ENCODE data around the gene GLRX5. TPM values are rescaled to one million over a fixed set of nuclear protein-coding genes. Genes with fewer than 3 reads are reported as not detected.
"Not testable (repeated sequence)": the region's sequence is repeated elsewhere in the genome, so short reads cannot be mapped to it uniquely, and the experiment has no call there.

Gene GLRX5
- total RNA-seq, 2 experiments from 2014 or later = 34.2 to 34.6 TPM

DNA sequence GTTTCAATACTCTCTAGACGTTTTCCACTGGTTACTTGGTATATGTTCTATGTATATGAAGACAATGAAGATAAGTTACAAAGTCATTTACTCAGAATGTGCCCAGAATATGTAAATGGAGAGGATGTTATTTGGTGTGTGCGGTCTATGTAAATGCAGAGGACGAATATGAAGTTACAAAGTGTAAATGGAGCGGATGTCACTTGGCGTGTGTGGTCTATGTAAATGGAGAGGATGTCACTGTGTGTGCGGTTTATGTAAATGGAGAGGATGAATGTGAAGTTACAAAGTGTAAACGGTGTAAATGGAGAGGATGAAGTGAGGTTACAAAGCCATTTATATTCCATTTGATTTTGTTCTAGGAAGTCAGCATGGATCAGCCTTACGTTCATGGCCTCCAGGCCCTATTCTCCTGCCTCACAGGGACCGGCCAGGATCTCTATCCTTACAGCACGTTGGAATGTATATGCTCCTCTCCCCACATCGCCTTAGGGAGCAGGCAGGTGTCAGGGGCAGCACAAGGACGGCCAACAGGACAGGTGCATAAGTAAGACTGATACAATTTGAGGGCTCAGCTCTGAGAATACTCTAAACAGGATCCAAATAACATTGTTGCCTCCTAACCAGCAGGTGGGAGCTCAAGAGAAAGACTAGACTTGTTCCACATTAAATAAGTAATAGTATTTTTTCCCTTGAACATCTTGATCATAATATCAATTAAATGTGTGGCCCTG is 42.4 kb downstream of the GLRX5 start:
- intact Hi-C loops (cut with micrococcal nuclease) = no loop called here
- CTCF ChIA-PET = no interaction called here
- H3K27ac Mint-ChIP-seq = no peak overlapping the region
- no peak overlapping the region for H3K4me3 Mint-ChIP-seq
- no peak for DNase-seq
- no peaks in the 10 kb centered on the region for H3K9me3 Mint-ChIP-seq
- H3K36me3 Mint-ChIP-seq (ENCODE audit: low read depth) = no peaks in the 10 kb centered on the region
- H3K4me1 Mint-ChIP-seq (ENCODE audit: low read depth) = no peaks in the 10 kb centered on the region
- H3K27me3 Mint-ChIP-seq (ENCODE audit: low read depth) = peaks cover 5% of the 10 kb centered on the region

DNA sequence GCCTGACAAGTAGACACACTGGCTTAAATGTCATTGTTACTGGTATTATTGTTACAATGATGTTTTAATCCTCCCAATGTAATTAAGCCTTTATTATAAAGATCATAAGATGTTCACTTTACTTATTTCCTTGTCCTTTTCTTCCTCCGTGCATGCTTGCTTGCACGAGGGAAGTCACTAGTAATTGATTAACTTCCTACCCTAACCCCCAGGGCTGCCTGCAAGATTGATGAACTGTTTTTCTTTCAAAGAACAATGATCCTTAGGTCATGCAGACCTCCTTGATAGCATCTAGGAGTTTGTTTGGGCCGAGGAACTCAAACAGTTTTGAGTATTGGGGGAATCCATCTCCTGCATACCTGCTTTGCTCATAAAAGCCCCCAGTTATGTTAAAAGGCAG is 43.0 kb downstream of the GLRX5 start:
- Mint-ChIP-seq H3K9me3 (no peaks in the 10 kb centered on the region), H3K4me3 (no peak overlapping the region), H3K27ac (no peak overlapping the region), H3K4me1 (ENCODE audit: low read depth) (no peaks in the 10 kb centered on the region), H3K27me3 (ENCODE audit: low read depth) (peaks cover 5% of the 10 kb centered on the region), H3K36me3 (ENCODE audit: low read depth) (no peaks in the 10 kb centered on the region)
- no peak for DNase-seq
- CTCF ChIA-PET = no interaction called here
- intact Hi-C loops (cut with micrococcal nuclease) = no loop called here

DNA sequence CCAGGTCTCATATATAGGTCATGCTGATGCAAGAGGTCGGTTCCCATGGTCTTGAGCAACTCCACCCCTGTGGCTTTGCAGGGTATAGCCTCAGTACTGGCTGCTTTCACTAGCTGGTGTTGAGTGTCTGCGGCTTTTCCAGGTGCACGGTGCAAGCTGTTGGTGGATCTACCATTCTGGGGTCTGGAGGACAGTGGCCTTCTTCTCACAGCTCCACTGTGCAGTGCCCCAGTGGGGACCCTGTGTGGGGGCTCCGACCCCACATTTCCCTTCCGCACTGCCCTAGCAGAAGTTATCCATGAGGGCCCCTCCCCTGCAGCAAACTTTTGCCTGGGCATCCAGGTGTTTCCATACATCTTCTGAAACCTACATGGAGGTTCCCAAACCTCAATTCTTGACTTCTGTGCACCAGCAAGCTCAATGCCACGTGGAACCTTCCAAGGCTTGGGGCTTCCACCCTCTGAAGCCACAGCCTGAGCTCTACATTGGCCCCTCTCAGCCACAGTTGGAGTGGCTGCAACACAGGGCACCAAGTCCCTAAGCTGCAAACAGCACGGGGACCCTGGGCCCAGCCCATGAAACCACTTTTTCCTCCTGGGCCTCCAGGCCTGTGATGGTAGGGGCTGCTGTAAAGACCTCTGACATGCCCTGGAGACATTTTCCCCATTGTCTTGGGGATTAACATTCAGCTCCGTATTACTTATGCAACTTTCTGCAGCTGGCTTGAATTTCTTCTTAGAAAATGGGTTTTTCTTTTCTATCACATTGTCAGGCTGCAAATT is 49.2 kb downstream of the GLRX5 start:
- H3K9me3 Mint-ChIP-seq; H3K27ac Mint-ChIP-seq; H3K27me3 Mint-ChIP-seq (ENCODE audit: low read depth); H3K36me3 Mint-ChIP-seq (ENCODE audit: low read depth); DNase-seq; intact Hi-C loops (cut with micrococcal nuclease); H3K4me3 Mint-ChIP-seq; H3K4me1 Mint-ChIP-seq (ENCODE audit: low read depth): not testable (repeated sequence)
- CTCF ChIA-PET = interaction anchor here (0.8 kb wide), 1 partner anchor 25 kb away, joined by 5 read pairs; no protein-coding TSS in a partner anchor

DNA sequence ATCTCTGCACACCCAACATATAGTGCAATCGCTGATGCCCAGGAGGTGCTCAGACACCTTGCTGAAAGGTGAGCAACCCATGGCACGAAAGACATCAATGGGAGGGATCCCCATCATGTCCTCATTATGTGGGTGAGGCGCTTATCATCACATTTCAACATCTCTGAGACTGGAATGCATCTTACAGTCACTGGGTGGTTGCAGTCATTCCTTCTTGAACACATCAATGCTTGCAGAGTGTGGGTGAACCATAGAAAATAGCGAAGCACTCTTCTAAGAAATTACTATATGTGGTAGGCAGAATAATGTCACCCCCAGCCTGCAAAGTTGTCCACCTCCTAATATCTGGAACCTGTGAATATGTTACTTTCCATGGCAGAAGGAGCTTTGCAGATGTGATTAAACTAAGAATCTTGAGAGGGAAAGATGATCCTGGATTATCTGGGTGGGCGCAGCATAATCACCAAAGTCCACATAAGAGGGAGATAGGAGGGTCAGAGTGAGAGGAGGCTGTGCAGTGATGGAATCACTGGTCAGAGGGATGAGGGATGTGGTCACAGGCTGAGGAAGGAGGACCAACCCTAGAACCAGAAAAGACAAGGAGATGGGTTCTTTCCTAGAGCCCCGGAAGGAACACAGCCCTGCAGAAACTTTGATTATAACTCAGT is 51.2 kb downstream of the GLRX5 start:
- peaks cover 2% of the 10 kb centered on the region for H3K27me3 Mint-ChIP-seq (ENCODE audit: low read depth)

DNA sequence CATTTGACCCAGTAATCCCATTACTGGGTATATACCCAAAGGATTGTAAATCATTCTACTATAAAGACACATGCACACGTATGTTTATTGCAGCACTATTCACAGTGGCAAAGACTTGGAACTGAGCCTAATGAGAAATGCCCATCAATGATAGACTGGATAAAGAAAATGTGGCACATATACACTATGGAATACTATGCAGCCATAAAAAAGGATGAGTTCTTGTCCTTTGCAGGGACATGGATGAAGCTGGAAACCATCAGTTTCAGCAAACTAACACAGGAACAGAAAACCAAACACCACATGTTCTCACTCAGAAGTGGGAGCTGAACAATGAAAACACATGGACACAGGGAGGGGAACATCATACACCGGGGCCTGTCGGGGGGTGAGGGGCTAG is 56.3 kb downstream of the GLRX5 start:
- H3K4me1 Mint-ChIP-seq (ENCODE audit: low read depth); H3K27ac Mint-ChIP-seq; H3K4me3 Mint-ChIP-seq; H3K9me3 Mint-ChIP-seq; DNase-seq; H3K27me3 Mint-ChIP-seq (ENCODE audit: low read depth); intact Hi-C loops (cut with micrococcal nuclease); CTCF ChIA-PET; H3K36me3 Mint-ChIP-seq (ENCODE audit: low read depth): not testable (repeated sequence)

More for the DNA sequence above, 51.2 kb downstream of the GLRX5 start:
- no peak for DNase-seq
- Mint-ChIP-seq H3K4me1 (ENCODE audit: low read depth) (no peaks in the 10 kb centered on the region), H3K27ac (no peak overlapping the region), H3K9me3 (peaks cover 9% of the 10 kb centered on the region), H3K4me3 (no peak overlapping the region), H3K36me3 (ENCODE audit: low read depth) (no peaks in the 10 kb centered on the region)
- intact Hi-C loops (cut with micrococcal nuclease) = no loop called here
- CTCF ChIA-PET = no interaction called here

Other genes starting within 250 kb of the GLRX5 start
- gene CLMN, start 215.1 kb upstream of the GLRX5 start, total RNA-seq = 1 to 10 TPM; 1.9 to 2.6 TPM
- 10 to 100 TPM; 21.6 to 22.8 TPM for gene SYNE3, start 18.4 kb upstream of the GLRX5 start, total RNA-seq
- gene TCL1B, start 151.4 kb downstream of the GLRX5 start, total RNA-seq = not detected
- gene TCL1A, start 179.1 kb downstream of the GLRX5 start, total RNA-seq = not detected